K562 (cell line): ENCODE data around the gene ZMPSTE24. TPM values are rescaled to one million over a fixed set of nuclear protein-coding genes. Genes with fewer than 3 reads are reported as not detected.

Source experiments
- BHLHE40 ChIP-seq: IDR thresholded peaks from 2 replicates; pipeline ENCODE4 v1.6.1; 2011; ENCODE audit warnings: low read length, improper control_type of control experiment
- BRF1 ChIP-seq: IDR thresholded peaks from 3 replicates; pipeline ENCODE4 v1.6.1; 2011; ENCODE audit warnings: borderline replicate concordance, mild to moderate bottlenecking; ENCODE audit not compliant: insufficient read length; ENCODE audit errors: extremely low read depth
- CBFA2T2 ChIP-seq: fragments of 450-650 bp; conservative IDR thresholded peaks from 2 replicates; pipeline ENCODE4 v1.6.1; 2017; ENCODE audit warnings: mild to moderate bottlenecking
- COPS2 ChIP-seq: fragments of 450-650 bp; conservative IDR thresholded peaks from 2 replicates; pipeline ENCODE4 v1.6.1; 2016; ENCODE audit warnings: mild to moderate bottlenecking, moderate library complexity
- E2F1 ChIP-seq: sonication (generic); formaldehyde crosslinking; IDR thresholded peaks from 2 replicates; pipeline ENCODE4 v1.8.1; 2023; ENCODE audit warnings: mild to moderate bottlenecking, missing genetic modification reagents, moderate library complexity
- ELK1 ChIP-seq: sonication (generic); formaldehyde crosslinking; IDR thresholded peaks from 2 replicates; pipeline ENCODE4 v1.8.1; 2022; ENCODE audit warnings: missing genetic modification reagents
- ETS2 ChIP-seq: IDR thresholded peaks from 2 replicates; pipeline ENCODE4 v1.6.1; 2016; ENCODE audit warnings: borderline replicate concordance, missing genetic modification characterization, mild to moderate bottlenecking, moderate library complexity, missing compliant biosample characterization; ENCODE audit not compliant: poor library complexity, severe bottlenecking
- FOXA3 ChIP-seq, 2 experiments: fragments of 450-650 bp in 1 of 2; sonication (generic) in 1 of 2; formaldehyde crosslinking; IDR thresholded peaks in 1 of 2; conservative IDR thresholded peaks in 1 of 2; 2 replicates each; pipeline versions ENCODE4 v1.4.0 to v1.8.0; 2020 to 2022; ENCODE audit warnings: mild to moderate bottlenecking in 2 of 2, missing genetic modification reagents in 1 of 2
- GTF2F1 ChIP-seq: IDR thresholded peaks from 2 replicates; pipeline ENCODE4 v1.6.1; 2011; ENCODE audit warnings: low read depth, low read length, improper control_type of control experiment
- MEIS2 ChIP-seq: fragments of 450-650 bp; IDR thresholded peaks from 2 replicates; pipeline ENCODE4 v1.6.1; 2014; ENCODE audit warnings: mild to moderate bottlenecking; ENCODE audit not compliant: partially characterized antibody
- NCOA2 ChIP-seq, 2 experiments: fragments of 450-650 bp; IDR thresholded peaks; 2 replicates each; pipeline ENCODE4 v1.6.1; 2018; ENCODE audit warnings: mild to moderate bottlenecking in 2 of 2, moderate library complexity in 1 of 2; ENCODE audit not compliant: partially characterized antibody in 2 of 2
- NCOR1 ChIP-seq: fragments of 450-650 bp; IDR thresholded peaks from 2 replicates; pipeline ENCODE4 v1.6.1; 2016; ENCODE audit warnings: mild to moderate bottlenecking, moderate library complexity
- NFE2L1 ChIP-seq: fragments of 450-650 bp; IDR thresholded peaks from 2 replicates; pipeline ENCODE4 v1.6.1; 2016; ENCODE audit warnings: missing genetic modification characterization, low read depth, mild to moderate bottlenecking, missing compliant biosample characterization, moderate library complexity, borderline replicate concordance
- RB1 ChIP-seq: fragments of 450-650 bp; IDR thresholded peaks from 2 replicates; pipeline ENCODE4 v1.6.1; 2017; ENCODE audit warnings: low read depth, mild to moderate bottlenecking
- SIX5 ChIP-seq, 2 experiments: IDR thresholded peaks; 2 replicates each; pipeline ENCODE4 v1.6.1; 2011; ENCODE audit warnings: low read length in 2 of 2, borderline replicate concordance in 1 of 2, low read depth in 1 of 2, mild to moderate bottlenecking in 1 of 2, moderate library complexity in 1 of 2; ENCODE audit not compliant: insufficient read depth in 1 of 2
- TEAD1 ChIP-seq, 2 experiments: fragments of 450-650 bp in 1 of 2; sonication (generic) in 1 of 2; formaldehyde crosslinking; IDR thresholded peaks; 2 replicates each; pipeline versions ENCODE4 v1.4.0 to v1.8.0; 2020 to 2022; ENCODE audit warnings: mild to moderate bottlenecking in 2 of 2, missing genetic modification reagents in 1 of 2
- TEAD4 ChIP-seq, 2 experiments: sonication (generic) in 1 of 2; formaldehyde crosslinking in 1 of 2; IDR thresholded peaks; 2 replicates each; pipeline versions ENCODE4 v1.6.1 to v1.8.0; 2012 to 2022; ENCODE audit warnings: borderline replicate concordance in 1 of 2, inconsistent platforms in 1 of 2, low read length in 1 of 2, mild to moderate bottlenecking in 1 of 2, missing genetic modification reagents in 1 of 2
- ZBTB5 ChIP-seq: fragments of 450-650 bp; IDR thresholded peaks from 2 replicates; pipeline ENCODE4 v1.6.1; 2017; ENCODE audit warnings: antibody characterized with exemption
- ZBTB7A ChIP-seq: IDR thresholded peaks from 2 replicates; pipeline ENCODE4 v1.6.1; 2011; ENCODE audit warnings: low read depth, mild to moderate bottlenecking, low read length, moderate library complexity, borderline replicate concordance; ENCODE audit not compliant: control insufficient read depth
- ZNF146 ChIP-seq: IDR thresholded peaks from one replicate; pipeline ENCODE4 v1.6.1; 2018; ENCODE audit warnings: missing compliant biosample characterization; ENCODE audit not compliant: unreplicated experiment
- ZNF408 ChIP-seq: fragments of 250-450 bp; sonication (Bioruptor Pico); IDR thresholded peaks from 2 replicates; pipeline ENCODE4 v1.4.0; 2020; ENCODE audit warnings: low read depth, mild to moderate bottlenecking, moderate library complexity
- ZNF436 ChIP-seq: fragments of 250-450, 450-650 bp; sonication (Bioruptor Pico); formaldehyde crosslinking; IDR thresholded peaks from 2 replicates; pipeline ENCODE4 v1.7.0; 2020; ENCODE audit warnings: mild to moderate bottlenecking
- ZNF445 ChIP-seq: fragments of 250-450 bp; sonication (Bioruptor Pico); IDR thresholded peaks from 2 replicates; pipeline ENCODE4 v1.4.0; 2020; ENCODE audit warnings: low read depth, mild to moderate bottlenecking, moderate library complexity
- polyA plus RNA-seq, 8 experiments: library from polyadenylated mRNA; depleted of rRNA in 4 of 8; stranded (reverse) in 5 of 8; unstranded in 3 of 8; fragments of >200 nt; fragmentation: Nextera tagmentation in 2 of 8; fragmentation: Illumina TruSeq in 1 of 8; extraction: Ambion mirVana in 2 of 8; extraction: Trizol in 1 of 8; gene quantifications; 2 replicates each; pipeline versions ENCODE4 v1.2.1 to v1.2.3, GENCODE V29; 2011 to 2014; ENCODE audit warnings: inconsistent platforms in 1 of 8, missing spikeins in 1 of 8
- total RNA-seq, 7 experiments: library from RNA; depleted of rRNA in 6 of 7; stranded (reverse); fragments of >200 nt in 6 of 7; fragmentation: Illumina TruSeq in 2 of 7; extraction: Trizol in 2 of 7; gene quantifications; 2 replicates each; pipeline versions ENCODE4 v1.2.1 to v1.2.3, GENCODE V29; 2011 to 2021; ENCODE audit warnings: low replicate concordance in 1 of 7

ZMPSTE24 gene
- total and polyA plus RNA-seq, 9 of the 15 experiments (the other 6 are each of a cell fraction or from before 2014, with no cell fraction given): 30.7 to 75.9 (median 64.3) TPM

- no peak for TF ChIP-seq ZBTB7A
- TF ChIP-seq RB1: no peak
- TF ChIP-seq BHLHE40: no peak
- TF ChIP-seq COPS2: no peak
- TF ChIP-seq GTF2F1: no peak
- no peak for TF ChIP-seq ZNF146 (CRISPR knock-in tag)
- TF ChIP-seq ETS2: no peak
- TF ChIP-seq NCOR1: peak; percentile 73
- TF ChIP-seq E2F1 (CRISPR knock-in tag): no peak
- no peak for TF ChIP-seq ZBTB5
- no peak for TF ChIP-seq ZNF436
- TF ChIP-seq NCOA2 (IDR thresholded peaks at IDR 0.05; ENCODE audit: partially characterized antibody in 2 of 2): no peak
- no peak for TF ChIP-seq SIX5 (IDR thresholded peaks at IDR 0.05; ENCODE audit: borderline replicate concordance in 1 of 2, insufficient read depth in 1 of 2, low read depth in 1 of 2, low read length in 2 of 2)
- peak; percentile 76 for TF ChIP-seq TEAD4 (IDR thresholded peaks at IDR 0.05; ENCODE audit: low read length)
- TF ChIP-seq TEAD4 (CRISPR knock-in tag; IDR thresholded peaks at IDR 0.05; ENCODE audit: borderline replicate concordance): no peak
- no peak for TF ChIP-seq NFE2L1
- TF ChIP-seq ZNF445 (CRISPR knock-in tag): no peak
- TF ChIP-seq MEIS2: peak; percentile 12
- TF ChIP-seq ELK1 (CRISPR knock-in tag): no peak
- TF ChIP-seq BRF1: no peak
- peak; percentile 87 for TF ChIP-seq CBFA2T2
- no peak for TF ChIP-seq TEAD1 (CRISPR knock-in tag; IDR thresholded peaks at IDR 0.05)
- no peak for TF ChIP-seq ZNF408 (CRISPR knock-in tag)
- no peak for TF ChIP-seq FOXA3 (CRISPR knock-in tag; conservative IDR thresholded peaks at IDR 0.05 in 1 of 2, IDR thresholded peaks at IDR 0.05 in 1 of 2)
These were observed 81.6 kb downstream of the ZMPSTE24 start (continued) for GRCh38 chr1:40339420-40340323.
